ENCODE measurements around the gene NOTCH1. TPM values are rescaled to one million over a fixed set of nuclear protein-coding genes. Genes with fewer than 3 reads are reported as not detected.

Gene NOTCH1
- total and polyA plus RNA-seq, 2 of the 13 experiments (the other 11 are each of a cell fraction or from before 2014, with no cell fraction given): 0.09 to 0.35 TPM

DNA sequence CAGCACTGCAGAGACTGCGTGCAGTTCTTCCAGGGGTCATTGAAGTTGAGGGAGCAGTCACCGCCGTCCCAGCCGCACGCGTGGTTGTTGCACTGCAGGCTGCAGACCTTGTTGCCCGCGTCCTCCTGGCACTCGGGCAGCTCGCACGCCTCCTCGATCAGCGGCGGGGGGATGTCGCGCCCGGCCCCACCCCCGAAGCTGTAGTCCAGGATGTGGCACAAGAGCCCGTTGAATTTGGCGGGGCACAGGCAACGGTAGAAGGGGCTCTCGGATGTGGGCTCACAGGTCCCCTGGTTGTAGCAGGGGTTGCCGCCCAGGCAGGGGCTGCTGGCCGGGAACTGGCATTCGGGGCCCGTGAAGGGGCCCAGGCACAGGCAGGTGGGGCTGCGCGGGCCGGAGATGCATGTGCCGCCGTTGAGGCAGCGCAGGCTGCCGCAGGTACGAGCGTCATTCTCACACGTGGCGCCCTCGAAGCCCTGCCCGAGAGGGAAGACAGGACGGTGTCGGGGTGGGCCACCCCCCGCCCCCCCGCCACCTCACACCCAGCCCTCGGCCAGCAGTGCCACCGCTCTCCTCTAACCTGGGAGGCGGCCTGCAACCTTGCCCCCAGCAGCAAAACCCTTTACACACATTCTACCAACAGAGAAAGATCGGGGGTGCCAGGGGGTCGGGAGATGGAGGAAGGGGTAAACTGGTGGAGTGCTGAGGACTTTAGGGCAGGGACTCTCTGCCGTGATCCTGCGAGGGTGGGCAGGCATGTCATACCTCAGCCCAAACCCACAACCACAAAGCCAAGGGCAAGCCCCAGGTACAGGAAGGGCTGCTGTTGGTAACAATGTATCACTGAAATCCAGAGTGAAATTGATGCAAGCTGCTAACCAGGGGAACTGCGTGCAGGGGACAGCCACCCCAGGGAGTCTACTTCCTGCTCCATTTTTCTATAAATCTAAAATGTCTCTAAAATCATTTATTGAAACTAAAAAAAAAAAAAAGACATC, 40.1 kb downstream of the NOTCH1 start:
- POLR2A ChIA-PET: no interaction called here
- no peak for DNase-seq (ENCODE audit: low spot score)
- H3K4me2 ChIP-seq (ENCODE audit: low read depth, low read length): no peak overlapping the region
- BruUV-seq (replicated peaks): no TSS peak
- H3K9me3 ChIP-seq (ENCODE audit: low read length): no peaks in the 10 kb centered on the region
- CTCF ChIA-PET (ENCODE audit: low intra/inter-chr PET ratio, low total read pairs): no interaction called here
- TF ChIP-seq ZNF768 (CRISPR knock-in tag; IDR thresholded peaks at IDR 0.05) (no peak), ZBTB14 (CRISPR knock-in tag; IDR thresholded peaks at IDR 0.05) (no peak), ZNF503 (CRISPR knock-in tag; IDR thresholded peaks at IDR 0.05) (no peak), SMAD9 (CRISPR knock-in tag; IDR thresholded peaks at IDR 0.05) (no peak), NFATC3 (CRISPR knock-in tag; IDR thresholded peaks at IDR 0.05) (no peak)
- no peak overlapping the region for H2AFZ ChIP-seq (ENCODE audit: low read length)
- no peaks in the 10 kb centered on the region for H3K27me3 ChIP-seq (ENCODE audit: control insufficient read depth in 1 of 2, insufficient read depth in 2 of 2, low read length in 2 of 2)
- no peak overlapping the region for H3K4me3 ChIP-seq (replicated peaks in 1 of 3; ENCODE audit: insufficient read depth in 1 of 3, low read depth in 2 of 3, low read length in 3 of 3)
- H3K4me1 ChIP-seq (ENCODE audit: insufficient read depth, low read length): no peaks in the 10 kb centered on the region
- H3K36me3 ChIP-seq (replicated peaks in 1 of 2; ENCODE audit: control insufficient read depth in 1 of 2, insufficient read depth in 2 of 2, low read length in 2 of 2): no peaks in the 10 kb centered on the region
- intact Hi-C loops (cut with micrococcal nuclease; ENCODE audit: unreplicated experiment): no loop called here
- ATAC-seq: no peak
- no peak overlapping the region for H3K27ac ChIP-seq (ENCODE audit: extremely low read length, insufficient read depth, low read length)
- no peaks in the 10 kb centered on the region for H3K79me2 ChIP-seq (ENCODE audit: insufficient read depth, low read length)
- H4K20me1 ChIP-seq (ENCODE audit: insufficient read depth, low read length): no peaks in the 10 kb centered on the region
- in situ Hi-C loops (cut with HindIII; ENCODE audit: extremely low pct_ligation_motif_present, low pct_unique_long_range_greater_than_20kb): no loop called here
- no peak for FAIRE-seq
- no peak overlapping the region for H3K9ac ChIP-seq (ENCODE audit: insufficient read depth, low read depth, low read length)
- WGBS (ENCODE audit: low lambda C conversion rate): 93% methylated on average over 40 of the region's 51 CpGs
